GM19043 (cell line): Measurements from ENCODE around the gene ZNF574.

ENCODE experiments used
- ATAC-seq: cut with Tn5 transposase; IDR thresholded peaks from one replicate; pipeline ENCODE4 v1.9.1; 2021; ENCODE audit warnings: low read depth; ENCODE audit not compliant: unreplicated experiment

Gene ZNF574

GRCh38 chr19:42122691-42123607 lies 47.0 kb downstream of the ZNF574 start:
- no peak for ATAC-seq

DNA sequence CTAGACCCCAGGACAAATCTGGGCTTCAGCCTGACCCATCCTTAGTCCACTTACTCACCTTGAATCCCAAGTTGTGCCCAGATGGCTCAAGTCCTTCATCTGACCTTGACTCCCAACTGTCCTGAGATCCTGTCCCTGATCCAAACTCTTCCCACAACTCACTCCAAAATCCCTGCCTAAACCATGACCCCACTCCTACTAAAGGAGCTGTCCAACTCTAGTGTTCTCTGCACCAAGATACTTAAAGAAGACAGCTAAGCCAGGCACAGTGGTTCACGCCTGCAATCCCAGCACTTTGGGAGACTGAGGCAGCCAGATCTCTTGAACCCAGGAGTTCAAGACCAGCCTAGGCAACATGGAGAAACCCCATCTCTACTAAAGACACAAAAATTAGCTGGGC lies 47.8 kb downstream of the ZNF574 start:
- ATAC-seq, result no peak

GRCh38 chr19:42124386-42124901 lies 48.5 kb downstream of the ZNF574 start:
- no peak for ATAC-seq

DNA sequence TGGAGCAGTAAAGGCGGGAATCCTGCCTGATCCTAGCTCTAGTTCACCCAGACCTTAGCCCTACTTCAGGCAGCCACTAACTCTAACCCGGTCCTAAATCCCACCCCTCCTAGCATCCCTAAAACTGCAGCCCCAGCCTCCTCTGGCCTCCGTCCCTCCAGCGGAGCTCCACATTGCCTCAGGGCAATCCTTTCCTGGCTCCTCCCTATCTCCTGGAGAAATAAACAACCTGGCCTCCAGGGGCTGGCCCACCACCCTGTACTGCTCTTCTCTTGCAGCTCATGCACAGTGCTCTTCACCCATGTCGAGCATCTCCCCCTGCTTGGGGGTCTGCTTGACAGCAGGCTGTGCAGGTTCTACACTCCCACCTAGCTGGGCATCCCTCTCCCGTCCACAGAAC lies 49.6 kb downstream of the ZNF574 start:
- ATAC-seq, result no peak

- no peak for ATAC-seq
These were observed 50.6 kb downstream of the ZNF574 start for GRCh38 chr19:42126574-42126973.

- peak; percentile 46 for ATAC-seq
These were observed 53.7 kb downstream of the ZNF574 start for GRCh38 chr19:42129399-42130253.

DNA sequence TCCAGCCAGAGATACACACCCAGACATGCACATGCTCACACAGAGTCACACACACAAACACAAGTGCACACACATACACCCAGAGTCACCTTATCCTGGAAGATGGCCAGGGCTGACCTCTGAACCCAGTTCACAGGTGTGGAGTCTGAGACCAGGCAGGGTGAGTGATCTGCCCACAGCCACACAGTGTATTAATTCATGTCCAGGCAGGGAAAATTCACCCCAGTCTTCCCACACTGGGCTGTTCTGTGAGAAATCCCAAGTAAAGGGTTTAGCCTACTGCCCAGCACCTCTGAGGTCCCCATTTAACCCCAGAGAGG lies 54.2 kb downstream of the ZNF574 start:
- ATAC-seq, result no peak
